ENCODE data around the gene ARGLU1. TPM values are rescaled to one million over a fixed set of nuclear protein-coding genes. Genes with fewer than 3 reads are reported as not detected.

Gene ARGLU1
- total RNA-seq, 1 donor from 2014 or later = 467 TPM

DNA sequence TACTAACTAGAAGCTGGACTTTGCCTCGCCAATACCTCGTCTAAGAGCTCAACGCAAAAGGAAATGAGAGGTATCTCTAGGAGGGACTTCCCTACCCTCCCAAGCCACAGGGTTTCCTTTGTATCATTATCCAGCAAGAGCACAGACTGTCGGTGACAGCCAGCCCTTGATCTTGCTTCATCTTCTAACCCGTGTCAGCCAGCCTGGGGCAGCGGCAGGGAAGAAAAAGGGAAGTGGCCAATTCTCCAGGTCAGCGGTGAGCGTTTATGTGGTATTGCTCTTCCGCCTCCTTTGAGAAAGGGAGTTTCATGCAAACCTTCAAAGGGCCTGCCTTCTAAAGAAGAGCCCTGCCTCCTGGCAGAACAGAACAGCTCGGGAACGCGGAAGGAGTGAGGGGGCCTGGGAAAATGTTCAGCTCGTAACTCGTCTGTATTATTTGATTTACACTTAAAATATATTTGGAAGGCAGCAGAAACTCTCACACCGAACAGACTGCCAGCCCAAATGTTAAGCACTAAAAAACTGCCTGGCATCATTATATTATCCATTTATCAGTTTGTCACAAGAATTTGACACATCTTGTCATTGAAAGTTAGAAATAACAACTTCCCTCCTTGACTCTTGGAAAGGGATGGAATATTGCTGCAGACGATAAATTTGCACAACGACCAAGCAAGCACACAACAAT is 74.3 kb downstream of the ARGLU1 start:
- TF ChIP-seq, protein P1, sequence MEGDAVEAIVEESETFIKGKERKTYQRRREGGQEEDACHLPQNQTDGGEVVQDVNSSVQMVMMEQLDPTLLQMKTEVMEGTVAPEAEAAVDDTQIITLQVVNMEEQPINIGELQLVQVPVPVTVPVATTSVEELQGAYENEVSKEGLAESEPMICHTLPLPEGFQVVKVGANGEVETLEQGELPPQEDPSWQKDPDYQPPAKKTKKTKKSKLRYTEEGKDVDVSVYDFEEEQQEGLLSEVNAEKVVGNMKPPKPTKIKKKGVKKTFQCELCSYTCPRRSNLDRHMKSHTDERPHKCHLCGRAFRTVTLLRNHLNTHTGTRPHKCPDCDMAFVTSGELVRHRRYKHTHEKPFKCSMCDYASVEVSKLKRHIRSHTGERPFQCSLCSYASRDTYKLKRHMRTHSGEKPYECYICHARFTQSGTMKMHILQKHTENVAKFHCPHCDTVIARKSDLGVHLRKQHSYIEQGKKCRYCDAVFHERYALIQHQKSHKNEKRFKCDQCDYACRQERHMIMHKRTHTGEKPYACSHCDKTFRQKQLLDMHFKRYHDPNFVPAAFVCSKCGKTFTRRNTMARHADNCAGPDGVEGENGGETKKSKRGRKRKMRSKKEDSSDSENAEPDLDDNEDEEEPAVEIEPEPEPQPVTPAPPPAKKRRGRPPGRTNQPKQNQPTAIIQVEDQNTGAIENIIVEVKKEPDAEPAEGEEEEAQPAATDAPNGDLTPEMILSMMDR (IDR thresholded peaks at IDR 0.05) = no peak
- TF ChIP-seq EZH2 (IDR thresholded peaks at IDR 0.05) = no peak
- TF ChIP-seq EZH2phosphoT487 (IDR thresholded peaks at IDR 0.05) = no peak
- Histone ChIP-seq H3K4me1 (peaks cover 15% of the 10 kb centered on the region), H2AFZ (replicated peaks) (no peak overlapping the region), H3K27me3 (no peaks in the 10 kb centered on the region), H3K4me3 (no peak overlapping the region), H3K36me3 (peaks cover 23% of the 10 kb centered on the region), H3K79me2 (ENCODE audit: low read depth) (peaks cover 73% of the 10 kb centered on the region), H3K9me3 (ENCODE audit: low read depth) (no peaks in the 10 kb centered on the region), H3K4me2 (no peak overlapping the region), H3K27ac (peak overlapping the region; percentile 33), H3K9ac (no peak overlapping the region), H3F3A (ENCODE audit: low read depth) (peaks cover 71% of the 10 kb centered on the region), H4K20me1 (ENCODE audit: low read depth) (peaks cover 100% of the 10 kb centered on the region)
- Mint-ChIP-seq H3K27ac (no peak overlapping the region), H3K4me3 (no peak overlapping the region), H3K4me1 (peaks cover 54% of the 10 kb centered on the region), H3K9me3 (no peaks in the 10 kb centered on the region), H3K27me3 (ENCODE audit: insufficient read depth, low read depth) (peaks cover 3% of the 10 kb centered on the region), H3K36me3 (peaks cover 59% of the 10 kb centered on the region)
- no peak for DNase-seq (ENCODE audit: low spot score)

DNA sequence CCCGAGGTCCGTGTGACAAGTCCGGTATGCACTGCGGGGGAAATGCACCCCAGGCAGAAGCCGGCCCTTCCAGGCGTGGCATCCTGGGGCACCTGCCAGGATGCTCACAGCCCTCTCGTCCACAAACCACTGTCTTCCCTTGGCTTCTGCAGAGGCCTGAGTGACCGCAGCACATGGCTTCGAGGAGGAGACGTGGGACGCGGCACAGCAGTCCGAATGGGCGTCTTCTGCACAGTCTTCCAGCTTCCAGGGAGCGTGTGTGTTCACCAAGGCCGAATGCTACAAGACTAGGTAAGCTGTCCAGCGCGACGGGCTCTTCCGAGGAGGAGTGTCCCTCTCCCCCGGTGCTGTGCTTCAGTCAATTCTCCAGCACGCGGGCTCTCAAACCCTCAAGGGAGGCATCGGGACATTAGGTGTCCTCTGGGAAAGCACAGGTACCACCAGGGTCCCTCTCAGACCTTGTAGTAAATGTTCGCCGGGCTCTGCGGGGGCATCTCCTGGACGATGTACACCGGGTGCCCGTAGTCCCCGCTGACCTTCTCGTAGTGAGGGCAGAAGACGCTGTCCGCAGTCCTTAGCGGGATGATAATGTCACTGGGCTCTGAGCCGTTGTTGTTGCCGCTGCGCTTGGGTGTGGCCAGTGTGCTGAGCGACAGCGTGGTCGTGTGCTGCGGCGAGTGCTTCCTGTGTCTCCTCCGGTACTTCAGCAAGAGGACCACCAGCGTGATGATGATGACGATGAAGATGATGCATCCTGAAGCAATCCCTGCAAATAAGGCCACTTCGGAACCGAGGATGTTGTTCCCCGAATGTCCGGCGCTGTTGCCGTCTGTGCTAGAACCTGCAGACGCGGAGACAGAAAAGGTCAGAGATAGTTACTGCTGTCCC is 75.1 kb downstream of the ARGLU1 start:
- H4K20me1 ChIP-seq (ENCODE audit: low read depth) = peaks cover 99% of the 10 kb centered on the region
- H3K27me3 ChIP-seq = no peaks in the 10 kb centered on the region
- H3K9ac ChIP-seq = no peak overlapping the region
- peaks cover 59% of the 10 kb centered on the region for H3K36me3 Mint-ChIP-seq
- no peaks in the 10 kb centered on the region for H3K9me3 ChIP-seq (ENCODE audit: low read depth)
- TF ChIP-seq EZH2 (IDR thresholded peaks at IDR 0.05) = no peak
- TF ChIP-seq EZH2phosphoT487 (IDR thresholded peaks at IDR 0.05) = no peak
- TF ChIP-seq, protein P1 (IDR thresholded peaks at IDR 0.05) = no peak
- no peak overlapping the region for H2AFZ ChIP-seq (replicated peaks)
- DNase-seq (ENCODE audit: low spot score) = no peak
- peaks cover 23% of the 10 kb centered on the region for H3K36me3 ChIP-seq
- H3K4me3 Mint-ChIP-seq = no peak overlapping the region
- no peak overlapping the region for H3K4me2 ChIP-seq
- H3K4me1 Mint-ChIP-seq = peaks cover 47% of the 10 kb centered on the region
- H3K9me3 Mint-ChIP-seq = no peaks in the 10 kb centered on the region
- H3K4me3 ChIP-seq = no peak overlapping the region
- peaks cover 3% of the 10 kb centered on the region for H3K27me3 Mint-ChIP-seq (ENCODE audit: insufficient read depth, low read depth)
- H3K4me1 ChIP-seq = peaks cover 11% of the 10 kb centered on the region
- H3K79me2 ChIP-seq (ENCODE audit: low read depth) = peaks cover 65% of the 10 kb centered on the region
- peaks cover 79% of the 10 kb centered on the region for H3F3A ChIP-seq (ENCODE audit: low read depth)
- H3K27ac ChIP-seq = peak overlapping the region; percentile 37
- peak overlapping the region; percentile 12 for H3K27ac Mint-ChIP-seq

DNA sequence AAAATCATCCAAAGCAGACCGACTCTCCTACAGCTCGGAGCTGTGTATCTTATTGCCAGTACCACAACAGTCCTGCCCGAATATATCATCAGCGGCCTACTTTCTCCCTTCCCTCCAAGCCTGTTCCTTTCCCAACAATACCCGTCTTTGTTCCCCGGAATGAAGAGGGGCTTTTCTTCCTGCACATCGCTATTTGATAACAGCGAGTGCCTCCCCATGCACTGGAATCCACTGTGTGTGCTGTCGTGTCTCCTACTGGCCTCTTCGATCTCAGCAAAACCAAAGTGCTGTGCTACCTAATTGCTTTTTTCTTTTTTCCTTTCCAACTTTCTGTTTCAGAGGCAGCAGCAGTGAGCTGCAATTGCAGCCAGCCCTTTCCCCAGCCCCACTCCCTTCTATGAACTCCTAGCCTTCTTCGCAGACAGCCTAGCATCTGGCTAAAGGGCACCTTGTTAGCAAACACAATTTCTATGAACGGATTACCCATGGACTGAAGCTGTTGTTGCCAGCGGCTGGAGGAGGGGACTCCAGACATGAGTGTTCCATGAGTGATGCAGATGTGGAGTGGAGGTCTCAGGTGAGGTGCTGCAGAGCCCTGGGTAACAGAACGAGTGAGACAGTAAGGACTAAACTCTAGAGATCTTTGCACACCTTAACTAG is 75.9 kb downstream of the ARGLU1 start:
- Histone ChIP-seq H3K4me1 (peaks cover 10% of the 10 kb centered on the region), H3K9me3 (ENCODE audit: low read depth) (no peaks in the 10 kb centered on the region), H3K4me3 (no peak overlapping the region), H3K9ac (no peak overlapping the region), H3K27ac (peak overlapping the region; percentile 37), H3K4me2 (no peak overlapping the region), H3K36me3 (peaks cover 22% of the 10 kb centered on the region), H3F3A (ENCODE audit: low read depth) (peaks cover 82% of the 10 kb centered on the region), H4K20me1 (ENCODE audit: low read depth) (peaks cover 91% of the 10 kb centered on the region), H2AFZ (replicated peaks) (no peak overlapping the region), H3K79me2 (ENCODE audit: low read depth) (peaks cover 57% of the 10 kb centered on the region), H3K27me3 (no peaks in the 10 kb centered on the region)
- Mint-ChIP-seq H3K4me3 (no peak overlapping the region), H3K36me3 (peaks cover 58% of the 10 kb centered on the region), H3K27ac (peak overlapping the region; percentile 12), H3K27me3 (ENCODE audit: insufficient read depth, low read depth) (peaks cover 3% of the 10 kb centered on the region), H3K4me1 (peaks cover 41% of the 10 kb centered on the region), H3K9me3 (no peaks in the 10 kb centered on the region)
- no peak for DNase-seq (ENCODE audit: low spot score)
- TF ChIP-seq EZH2 (IDR thresholded peaks at IDR 0.05) (no peak), EZH2phosphoT487 (IDR thresholded peaks at IDR 0.05) (no peak)
- TF ChIP-seq, protein P1 (IDR thresholded peaks at IDR 0.05) = no peak

Other genes with a start within 250 kb of the ARGLU1 start
- gene EFNB2, start 32.5 kb downstream of the ARGLU1 start, total RNA-seq (ENCODE audit: low replicate concordance) = 88.7 and 101 TPM in 2 replicates

Data from neural progenitor cell (in vitro differentiated cells).